GM18511 (cell line): ENCODE results near the gene KLHL17.

Experiments used
- ATAC-seq: cut with Tn5 transposase; IDR thresholded peaks from one replicate; pipeline ENCODE4 v1.9.1; 2021; ENCODE audit warnings: mild to moderate bottlenecking, moderate library complexity; ENCODE audit not compliant: unreplicated experiment

Gene KLHL17

DNA sequence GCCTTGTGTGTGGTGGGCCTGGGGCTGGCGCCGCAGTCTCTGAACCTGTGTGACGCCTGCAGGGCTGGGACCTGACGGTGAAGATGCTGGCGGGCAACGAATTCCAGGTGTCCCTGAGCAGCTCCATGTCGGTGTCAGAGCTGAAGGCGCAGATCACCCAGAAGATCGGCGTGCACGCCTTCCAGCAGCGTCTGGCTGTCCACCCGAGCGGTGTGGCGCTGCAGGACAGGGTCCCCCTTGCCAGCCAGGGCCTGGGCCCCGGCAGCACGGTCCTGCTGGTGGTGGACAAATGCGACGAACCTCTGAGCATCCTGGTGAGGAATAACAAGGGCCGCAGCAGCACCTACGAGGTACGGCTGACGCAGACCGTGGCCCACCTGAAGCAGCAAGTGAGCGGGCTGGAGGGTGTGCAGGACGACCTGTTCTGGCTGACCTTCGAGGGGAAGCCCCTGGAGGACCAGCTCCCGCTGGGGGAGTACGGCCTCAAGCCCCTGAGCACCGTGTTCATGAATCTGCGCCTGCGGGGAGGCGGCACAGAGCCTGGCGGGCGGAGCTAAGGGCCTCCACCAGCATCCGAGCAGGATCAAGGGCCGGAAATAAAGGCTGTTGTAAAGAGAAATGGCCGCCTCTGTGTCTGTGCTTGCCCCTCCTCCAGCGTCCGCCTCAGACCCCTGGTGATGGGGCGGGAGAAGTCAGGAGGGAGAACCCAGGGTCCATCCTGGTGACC lies 53.7 kb downstream of the KLHL17 start:
- no peak for ATAC-seq

DNA sequence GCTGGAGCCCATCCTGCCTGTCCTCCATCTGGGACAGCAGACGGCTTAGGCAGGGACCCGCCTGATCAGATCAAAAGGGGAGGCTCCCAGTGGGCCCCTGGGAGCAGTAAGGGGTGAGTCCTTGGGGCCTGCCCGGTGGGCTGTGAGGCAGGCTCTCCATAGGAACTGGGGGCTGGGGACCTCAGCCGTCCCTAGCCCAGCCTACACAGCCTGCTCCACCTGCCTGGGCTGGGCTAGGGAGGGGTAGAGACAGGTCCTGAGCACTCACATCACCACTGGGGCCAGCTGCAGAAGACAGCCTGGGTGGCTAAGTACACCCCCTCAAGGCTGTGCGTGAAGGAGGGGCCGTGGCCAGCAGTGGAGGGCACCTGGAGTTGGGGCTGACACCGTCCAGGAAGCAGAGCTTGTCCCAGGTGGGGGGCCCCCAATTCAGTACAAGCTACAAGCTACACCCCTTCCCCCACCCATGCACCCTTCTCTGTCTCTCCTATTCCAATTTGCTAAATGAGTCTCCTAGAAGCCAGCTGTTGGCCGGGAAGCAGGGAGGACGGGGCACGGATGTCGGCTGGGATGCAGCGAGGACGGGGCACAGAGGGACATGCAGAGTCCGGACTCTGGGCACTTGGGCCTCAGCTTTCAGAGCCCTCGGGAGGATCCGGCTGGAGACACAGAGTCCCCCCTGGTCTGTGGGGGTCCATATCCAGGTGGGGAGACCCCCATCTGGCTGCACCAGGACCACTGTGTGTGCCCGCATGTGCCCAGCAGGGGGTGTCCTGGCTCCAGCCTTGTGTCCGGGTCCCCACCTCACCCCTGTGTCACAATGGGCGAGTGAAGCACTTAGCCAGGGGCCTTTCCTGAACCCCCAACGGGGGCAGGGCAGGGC lies 54.7 kb downstream of the KLHL17 start:
- ATAC-seq: no peak
